Stimulated activated naive B cell treated with anti-CD40 and anti-IgM and Interleukin-4, amounts not matched to agents 10 μg/mL and 1 μg/mL and 100 μg/mL, for 72 hours (primary cell): Measurements from ENCODE around the gene GAPDHS.

ENCODE experiments used
- ATAC-seq, 2 donors: fragments of 150-1000 bp; cut with Tn5 transposase; replicated peaks; 2 replicates each; pipeline ENCODE4 v1.10.0; 2021; ENCODE audit warnings: moderate library complexity in 1 of 2
- DNase-seq: peaks from one replicate; pipeline ENCODE4 v3.0.0; 2021
- H3K27ac Mint-ChIP-seq: one replicate; pipeline ENCODE4 v1.8.0; 2022; ENCODE audit warnings: mild to moderate bottlenecking, mixed read lengths
- H3K27me3 Mint-ChIP-seq, 2 donors: one replicate each; pipeline ENCODE4 v1.8.0; 2022; ENCODE audit warnings: mixed read lengths in 2 of 2
- H3K36me3 Mint-ChIP-seq, 2 donors: one replicate each; pipeline ENCODE4 v1.8.0; 2022; ENCODE audit warnings: mixed read lengths in 2 of 2, mild to moderate bottlenecking in 1 of 2
- H3K4me1 Mint-ChIP-seq, 2 donors: one replicate each; pipeline ENCODE4 v1.8.0; 2022; ENCODE audit warnings: mixed read lengths in 2 of 2, mild to moderate bottlenecking in 1 of 2
- H3K4me3 Mint-ChIP-seq, 2 donors: one replicate each; pipeline ENCODE4 v1.8.0; 2022; ENCODE audit warnings: mild to moderate bottlenecking in 2 of 2, mixed read lengths in 2 of 2, moderate library complexity in 1 of 2
- H3K9me3 Mint-ChIP-seq, 2 donors: one replicate each; pipeline ENCODE4 v1.8.0; 2022; ENCODE audit warnings: mixed read lengths in 2 of 2, mild to moderate bottlenecking in 1 of 2

GAPDHS gene

DNA sequence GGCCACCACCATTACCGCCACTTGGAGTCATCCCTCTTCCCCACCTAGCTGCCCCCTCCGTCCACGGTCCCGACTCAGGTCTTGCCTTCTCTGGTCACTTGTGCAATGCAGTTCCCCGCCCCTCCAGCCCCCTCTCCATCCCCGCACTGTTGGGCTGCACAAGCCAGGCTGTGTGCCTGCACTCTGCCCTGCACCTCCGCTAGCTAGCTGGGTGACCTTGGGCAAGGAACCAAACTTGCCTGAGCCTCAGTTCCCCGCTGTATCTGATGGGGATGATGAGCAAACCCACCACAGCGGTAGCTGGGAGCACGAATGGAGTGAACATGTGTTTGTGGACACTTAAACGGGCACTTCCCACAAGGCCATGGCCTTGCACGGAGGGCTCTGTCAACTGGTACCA, 6.6 kb downstream of the GAPDHS start:
- no peaks in the 10 kb centered on the region for H3K9me3 Mint-ChIP-seq
- H3K27ac Mint-ChIP-seq = no peak overlapping the region
- H3K36me3 Mint-ChIP-seq = peaks cover 14 to 31% of the 10 kb centered on the region in 2 donors
- ATAC-seq (no peak), DNase-seq (no peak)
- peaks cover 2 to 3% of the 10 kb centered on the region in 2 donors for H3K27me3 Mint-ChIP-seq
- peaks cover 11 to 29% of the 10 kb centered on the region in 2 donors for H3K4me1 Mint-ChIP-seq
- H3K4me3 Mint-ChIP-seq = no peak overlapping the region

DNA sequence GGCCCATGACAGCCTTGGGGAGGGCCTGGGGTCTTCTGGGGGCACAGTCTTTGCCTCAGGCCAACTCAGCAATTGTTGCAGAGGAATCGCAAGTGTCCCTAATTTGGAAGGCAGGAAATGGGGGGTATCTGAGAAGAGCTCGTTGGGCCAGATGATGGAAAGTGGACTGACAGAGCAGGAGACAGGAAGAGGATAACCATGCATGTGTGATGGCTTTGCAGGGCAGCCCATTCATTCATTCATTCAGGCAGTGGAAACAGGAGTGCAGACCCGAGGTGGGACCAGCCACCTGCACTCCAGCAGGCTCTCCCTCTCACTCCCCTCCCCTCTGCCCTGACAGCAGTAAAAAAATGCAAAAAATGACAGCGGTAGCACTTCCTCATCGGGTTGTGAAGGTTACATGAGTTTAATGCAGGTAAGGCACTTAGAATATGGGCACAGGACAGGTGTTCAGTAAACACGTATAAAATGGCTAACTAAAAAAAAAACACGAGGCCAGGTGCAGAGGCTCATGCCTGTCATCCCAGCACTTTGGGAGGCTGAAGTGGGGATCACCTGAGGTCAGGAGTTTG, 7.2 kb downstream of the GAPDHS start:
- DNase-seq = no peak
- Mint-ChIP-seq H3K27me3 (no peaks in the 10 kb centered on the region), H3K27ac (no peak overlapping the region), H3K4me1 (peaks cover 12 to 29% of the 10 kb centered on the region in 2 donors), H3K36me3 (peaks cover 14 to 31% of the 10 kb centered on the region in 2 donors), H3K9me3 (no peaks in the 10 kb centered on the region), H3K4me3 (no peak overlapping the region)
- no peak for ATAC-seq

DNA sequence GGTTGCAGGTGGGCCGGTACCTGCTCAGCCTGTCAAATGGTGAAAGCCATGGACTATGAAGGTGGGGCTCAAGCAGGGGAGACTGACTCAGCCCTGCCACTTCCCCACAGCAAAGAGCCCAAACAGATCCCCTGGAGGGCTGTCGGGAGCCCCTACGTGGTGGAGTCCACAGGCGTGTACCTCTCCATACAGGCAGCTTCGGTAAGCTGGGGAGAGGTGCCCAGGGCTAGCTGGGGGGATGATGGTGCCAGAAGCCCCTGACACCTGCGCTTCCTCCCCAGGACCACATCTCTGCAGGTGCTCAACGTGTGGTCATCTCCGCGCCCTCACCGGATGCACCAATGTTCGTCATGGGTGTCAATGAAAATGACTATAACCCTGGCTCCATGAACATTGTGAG, 9.0 kb downstream of the GAPDHS start:
- Mint-ChIP-seq H3K36me3 (peaks cover 18 to 32% of the 10 kb centered on the region in 2 donors), H3K4me3 (no peak overlapping the region), H3K27ac (no peak overlapping the region), H3K4me1 (peaks cover 24 to 42% of the 10 kb centered on the region in 2 donors), H3K9me3 (no peaks in the 10 kb centered on the region), H3K27me3 (no peaks in the 10 kb centered on the region)
- DNase-seq (no peak), ATAC-seq (no peak)

DNA sequence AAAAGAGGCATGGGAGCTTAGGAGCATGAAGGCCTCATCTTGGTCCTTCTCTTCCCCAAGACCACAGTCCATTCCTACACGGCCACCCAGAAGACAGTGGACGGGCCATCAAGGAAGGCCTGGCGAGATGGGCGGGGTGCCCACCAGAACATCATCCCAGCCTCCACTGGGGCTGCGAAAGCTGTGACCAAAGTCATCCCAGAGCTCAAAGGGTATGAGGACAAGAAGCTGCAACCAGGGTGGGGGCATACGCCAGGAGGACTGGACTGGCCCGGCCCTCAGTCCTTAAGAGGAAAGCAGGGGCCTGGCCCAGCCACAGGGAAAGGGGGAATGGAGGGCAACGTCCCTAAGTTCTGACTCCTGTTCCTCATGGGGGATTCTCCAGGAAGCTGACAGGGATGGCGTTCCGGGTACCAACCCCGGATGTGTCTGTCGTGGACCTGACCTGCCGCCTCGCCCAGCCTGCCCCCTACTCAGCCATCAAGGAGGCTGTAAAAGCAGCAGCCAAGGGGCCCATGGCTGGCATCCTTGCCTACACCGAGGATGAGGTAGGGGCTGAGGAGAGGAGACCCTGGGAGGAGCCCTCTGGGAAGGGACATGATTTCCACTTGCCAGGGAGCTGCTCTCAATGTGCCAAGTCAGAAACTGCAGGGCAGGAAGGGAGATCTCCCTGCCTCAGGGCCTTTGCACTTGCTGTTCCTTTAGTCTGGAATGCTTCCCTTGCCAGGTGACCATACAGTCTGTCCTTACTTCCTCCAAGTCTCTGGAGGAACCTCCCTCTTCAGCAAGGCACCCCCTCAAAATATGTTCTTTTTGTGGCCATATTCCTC, 10.2 kb downstream of the GAPDHS start:
- H3K27ac Mint-ChIP-seq = no peak overlapping the region
- ATAC-seq = no peak

DNA sequence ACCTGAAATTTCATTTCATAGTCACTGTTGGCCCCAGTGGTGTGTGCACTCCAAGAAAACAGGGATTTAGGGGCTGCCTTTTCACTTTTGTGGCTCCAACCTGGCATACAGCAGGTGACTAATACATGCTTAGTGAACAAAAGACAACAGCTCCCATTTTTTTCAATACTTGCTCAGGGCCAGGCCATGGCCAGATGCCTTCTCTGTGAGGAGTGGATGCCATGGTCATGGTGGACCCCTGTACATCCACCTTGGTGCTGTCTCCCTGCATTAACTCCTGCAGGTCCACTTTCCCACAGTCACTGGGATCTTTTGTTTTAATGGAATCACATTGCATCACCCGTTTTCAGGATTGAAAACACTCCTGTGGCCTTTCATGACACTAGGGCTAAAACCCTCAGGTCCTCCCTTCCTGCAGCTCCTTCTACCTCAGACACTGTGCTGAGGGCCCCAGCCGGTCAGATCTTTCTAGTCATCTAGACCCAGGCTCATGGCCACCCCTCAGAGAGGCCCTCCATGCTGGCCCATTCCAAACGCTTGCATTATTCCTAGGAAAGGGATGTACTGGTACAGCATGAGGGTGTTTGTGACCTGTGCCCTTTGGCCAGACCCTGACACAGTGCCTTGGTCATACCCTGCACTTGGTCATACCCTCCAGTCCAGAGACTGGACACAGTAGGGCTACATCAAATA, 11.0 kb downstream of the GAPDHS start:
- H3K9me3 Mint-ChIP-seq = no peaks in the 10 kb centered on the region
- peaks cover 36 to 60% of the 10 kb centered on the region in 2 donors for H3K4me1 Mint-ChIP-seq
- peak overlapping the region; percentile 96 for H3K27ac Mint-ChIP-seq
- no peak for DNase-seq
- H3K27me3 Mint-ChIP-seq = no peaks in the 10 kb centered on the region
- ATAC-seq = no peak
- H3K4me3 Mint-ChIP-seq = peak overlapping the region; percentile 93 to 100
- H3K36me3 Mint-ChIP-seq = peaks cover 28 to 43% of the 10 kb centered on the region in 2 donors

More for the DNA sequence above, 10.2 kb downstream of the GAPDHS start:
- DNase-seq = no peak
- peaks cover 22 to 37% of the 10 kb centered on the region in 2 donors for H3K36me3 Mint-ChIP-seq
- no peaks in the 10 kb centered on the region for H3K27me3 Mint-ChIP-seq
- H3K9me3 Mint-ChIP-seq = no peaks in the 10 kb centered on the region
- no peak overlapping the region for H3K4me3 Mint-ChIP-seq
- H3K4me1 Mint-ChIP-seq = peaks cover 28 to 52% of the 10 kb centered on the region in 2 donors

DNA sequence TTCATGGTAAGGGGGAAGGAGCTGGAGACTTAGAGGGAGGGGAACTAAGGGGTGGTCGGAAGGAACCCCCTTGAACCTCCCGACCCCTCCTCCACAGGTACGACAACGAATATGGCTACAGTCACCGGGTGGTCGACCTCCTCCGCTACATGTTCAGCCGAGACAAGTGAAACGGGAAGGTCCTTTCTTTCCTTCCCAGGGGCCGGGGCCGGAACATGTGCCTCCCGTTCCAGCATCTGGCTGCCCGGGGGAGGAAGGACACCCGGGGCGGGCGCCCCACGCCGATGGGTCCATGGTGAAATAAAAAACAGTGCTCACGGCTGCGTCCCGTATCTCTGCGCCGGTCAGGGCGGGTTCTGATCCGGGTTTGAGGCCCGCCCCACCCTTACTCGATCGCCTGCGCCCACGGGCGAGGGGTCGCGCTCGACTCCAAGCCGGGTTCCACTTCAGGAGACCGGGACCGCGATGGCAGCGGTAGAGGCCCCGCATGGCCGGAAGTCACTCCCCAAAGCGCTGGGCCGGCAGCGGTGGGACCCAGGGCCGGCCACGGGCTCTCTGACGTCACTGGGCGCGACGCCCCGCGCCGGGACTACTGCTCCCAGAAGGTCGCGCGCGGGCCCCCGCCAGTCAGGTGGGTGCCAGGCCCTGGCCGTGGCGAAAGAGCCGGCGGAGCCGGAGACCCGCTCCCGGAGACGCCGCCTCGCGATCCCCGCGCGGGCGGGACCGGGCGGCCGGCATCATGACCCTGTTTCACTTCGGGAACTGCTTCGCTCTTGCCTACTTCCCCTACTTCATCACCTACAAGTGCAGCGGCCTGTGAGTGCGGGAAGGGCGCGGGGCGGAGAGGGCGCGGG, 12.0 kb downstream of the GAPDHS start, which contains the start of gene TMEM147:
TSS of gene TMEM147 (plus strand) at position 626 of the 854 bp plus-strand sequence. CDS start at position 740, 114 bp downstream.
- Mint-ChIP-seq H3K9me3 (no peaks in the 10 kb centered on the region), H3K27me3 (no peaks in the 10 kb centered on the region), H3K4me3 (peak within 1 kb of the TSS; percentile 93 to 100), H3K4me1 (peaks cover 38 to 63% of the 10 kb centered on the region in 2 donors), H3K27ac (peak within 1 kb of the TSS; percentile 98), H3K36me3 (peaks cover 30 to 47% of the 10 kb centered on the region in 2 donors)
- ATAC-seq = peak; percentile 89 to 93
- DNase-seq = peak; percentile 84

DNA sequence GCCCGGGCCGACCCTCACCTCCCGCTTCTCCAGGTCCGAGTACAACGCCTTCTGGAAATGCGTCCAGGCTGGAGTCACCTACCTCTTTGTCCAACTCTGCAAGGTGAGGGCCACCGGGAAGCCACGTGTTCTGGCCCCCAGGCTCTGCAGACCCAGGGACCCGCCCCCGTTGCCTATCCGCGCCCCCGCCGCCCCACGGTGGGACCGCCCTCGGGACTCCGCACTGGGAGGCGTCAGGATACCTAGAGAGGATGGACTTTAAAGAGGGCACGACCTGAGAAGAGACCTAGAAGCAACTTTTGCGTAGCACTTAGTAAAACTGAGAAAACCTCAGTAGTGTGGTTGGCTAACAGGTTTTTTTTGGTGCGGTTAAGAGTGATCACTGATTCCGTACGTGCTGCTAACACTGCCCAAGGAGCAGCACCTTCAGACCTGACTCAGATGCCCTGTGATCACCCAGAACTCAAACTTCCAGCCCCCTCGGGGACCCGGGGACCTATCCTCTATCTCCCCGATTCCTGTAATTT, 12.7 kb downstream of the GAPDHS start:
- Mint-ChIP-seq H3K27ac (peak overlapping the region; percentile 98), H3K36me3 (peaks cover 34 to 48% of the 10 kb centered on the region in 2 donors), H3K9me3 (no peaks in the 10 kb centered on the region), H3K4me3 (peak overlapping the region; percentile 93 to 100), H3K4me1 (peaks cover 38 to 56% of the 10 kb centered on the region in 2 donors), H3K27me3 (no peaks in the 10 kb centered on the region)
- peak; percentile 75 for DNase-seq
- ATAC-seq = peak; percentile 72 to 76

DNA sequence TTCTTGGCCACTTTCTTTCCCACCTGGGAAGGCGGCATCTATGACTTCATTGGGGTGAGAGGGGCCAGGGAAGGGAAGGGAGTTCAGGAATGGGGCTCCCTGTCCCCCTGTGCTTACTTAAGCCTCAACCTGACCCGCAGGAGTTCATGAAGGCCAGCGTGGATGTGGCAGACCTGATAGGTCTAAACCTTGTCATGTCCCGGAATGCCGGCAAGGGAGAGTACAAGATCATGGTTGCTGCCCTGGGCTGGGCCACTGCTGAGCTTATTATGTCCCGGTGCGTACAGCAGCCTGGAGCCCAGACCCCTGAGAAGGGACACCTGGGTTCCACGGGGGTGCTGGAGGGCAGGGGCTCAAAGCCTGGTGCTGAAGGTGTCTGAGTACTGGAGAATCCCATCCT, 13.3 kb downstream of the GAPDHS start:
- peaks cover 40 to 47% of the 10 kb centered on the region in 2 donors for H3K36me3 Mint-ChIP-seq
- DNase-seq = no peak
- H3K27ac Mint-ChIP-seq = peak overlapping the region; percentile 98
- peak overlapping the region; percentile 93 to 100 for H3K4me3 Mint-ChIP-seq
- ATAC-seq = no peak
- H3K9me3 Mint-ChIP-seq = no peaks in the 10 kb centered on the region
- no peaks in the 10 kb centered on the region for H3K27me3 Mint-ChIP-seq
- H3K4me1 Mint-ChIP-seq = peaks cover 38 to 52% of the 10 kb centered on the region in 2 donors

DNA sequence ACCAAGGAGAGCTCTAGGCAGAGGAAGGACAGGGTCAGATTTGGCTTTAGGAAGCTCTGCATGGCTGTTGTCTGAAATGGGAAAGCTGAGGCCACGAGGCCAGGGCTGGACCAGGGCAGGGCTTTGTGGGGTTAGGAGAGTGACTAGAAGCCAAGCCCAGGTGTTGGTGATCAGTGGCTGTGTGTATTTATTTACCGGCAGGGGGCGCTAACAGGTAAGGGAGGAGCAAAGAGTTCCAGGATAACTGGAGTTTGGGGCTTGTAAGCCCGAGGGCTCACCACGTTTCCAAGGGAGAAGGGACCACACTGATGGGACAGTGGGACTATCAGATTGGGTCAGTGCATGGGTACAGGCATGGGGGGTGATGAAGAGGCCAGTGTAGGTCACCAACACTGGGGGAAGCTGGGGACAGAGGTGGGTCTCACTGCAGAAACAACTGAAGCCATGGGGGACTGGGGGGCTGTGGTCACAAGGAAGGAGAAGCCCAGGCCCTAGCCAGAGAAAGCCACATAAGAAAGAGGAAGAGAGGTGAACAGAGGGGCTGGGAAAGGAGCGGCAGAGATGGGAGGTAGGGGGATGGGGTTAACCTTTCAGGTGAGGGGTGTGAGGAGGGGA, 16.0 kb downstream of the GAPDHS start:
- peak overlapping the region; percentile 20 for H3K27ac Mint-ChIP-seq
- H3K4me1 Mint-ChIP-seq = peaks cover 32 to 41% of the 10 kb centered on the region in 2 donors
- H3K27me3 Mint-ChIP-seq = no peaks in the 10 kb centered on the region
- H3K9me3 Mint-ChIP-seq = no peaks in the 10 kb centered on the region
- no peak for DNase-seq
- no peak for ATAC-seq
- no peak overlapping the region for H3K4me3 Mint-ChIP-seq
- peaks cover 36 to 37% of the 10 kb centered on the region in 2 donors for H3K36me3 Mint-ChIP-seq

DNA sequence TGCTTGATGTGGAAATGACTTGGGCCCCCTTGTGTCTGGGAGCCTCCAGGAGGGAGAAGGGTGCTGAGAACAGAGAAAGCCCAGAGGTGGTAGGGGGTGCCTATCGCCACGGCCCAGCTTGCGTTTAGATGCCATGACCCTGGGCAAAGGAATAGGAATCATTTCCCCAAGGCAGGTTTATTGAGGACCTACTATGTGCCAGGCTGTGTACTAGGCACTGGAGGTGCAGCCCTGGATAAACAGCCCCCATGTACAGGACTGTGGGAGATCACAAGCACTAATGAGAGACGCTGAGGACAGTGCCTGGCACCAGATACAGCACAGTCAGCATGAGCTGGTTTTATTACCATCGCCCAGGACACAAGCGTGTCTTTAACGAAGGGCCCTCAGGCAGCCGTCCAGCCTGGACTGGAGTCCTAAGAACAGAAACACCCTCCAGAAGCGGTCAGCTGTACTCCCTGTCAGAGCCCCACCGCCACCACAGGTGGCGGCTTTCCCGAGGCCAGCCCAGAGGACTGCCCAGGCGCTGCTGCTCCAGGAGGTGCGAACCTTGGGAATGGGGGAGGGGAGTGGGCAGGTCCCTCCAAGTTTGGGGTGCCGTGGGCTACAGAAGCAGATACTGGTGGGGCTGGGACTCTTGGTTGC, 16.7 kb downstream of the GAPDHS start:
- no peak for DNase-seq
- Mint-ChIP-seq H3K27ac (no peak overlapping the region), H3K4me3 (no peak overlapping the region), H3K4me1 (peaks cover 26 to 37% of the 10 kb centered on the region in 2 donors), H3K36me3 (peaks cover 36 to 37% of the 10 kb centered on the region in 2 donors), H3K9me3 (no peaks in the 10 kb centered on the region), H3K27me3 (no peaks in the 10 kb centered on the region)
- ATAC-seq = no peak

DNA sequence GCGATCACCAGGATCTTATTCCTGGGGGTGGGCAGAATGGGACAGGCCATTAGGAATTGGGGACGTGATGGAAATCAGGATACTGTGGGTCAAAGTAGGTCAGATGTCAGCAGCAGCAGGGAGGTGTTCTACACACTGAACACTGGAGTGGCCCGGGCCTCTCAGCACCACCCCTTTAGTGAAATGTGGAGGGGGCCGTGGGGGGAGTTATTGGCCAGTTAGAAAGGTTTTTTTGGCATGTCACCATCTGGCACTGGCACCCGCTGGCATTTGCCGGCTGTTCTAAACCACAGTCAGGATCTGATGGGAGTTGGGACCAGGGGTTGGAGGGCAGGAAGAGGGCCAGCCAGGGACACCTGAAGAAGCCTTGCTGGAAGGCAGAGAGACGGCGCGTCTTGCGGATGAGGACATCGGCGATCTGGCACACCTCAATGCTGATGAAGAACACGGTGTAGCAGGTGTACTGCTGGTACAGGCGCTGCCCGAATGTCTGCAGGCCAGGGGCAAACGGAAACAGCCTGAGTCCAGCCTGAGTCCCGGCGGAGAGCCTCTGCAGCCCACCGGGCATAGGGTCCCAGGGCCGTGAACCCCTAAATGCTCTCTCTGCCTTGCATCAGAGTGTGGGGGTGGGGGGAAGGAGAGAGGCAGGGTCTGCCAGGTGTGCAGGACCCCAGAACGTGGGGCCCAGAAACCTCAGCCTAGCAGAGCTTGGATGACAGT, 18.0 kb downstream of the GAPDHS start:
- Mint-ChIP-seq H3K27ac (no peak overlapping the region), H3K4me1 (peaks cover 24 to 33% of the 10 kb centered on the region in 2 donors), H3K27me3 (peaks cover 5 to 6% of the 10 kb centered on the region in 2 donors), H3K36me3 (peaks cover 33 to 37% of the 10 kb centered on the region in 2 donors), H3K9me3 (peaks cover 0 to 3% of the 10 kb centered on the region in 2 donors), H3K4me3 (no peak overlapping the region)
- DNase-seq (no peak), ATAC-seq (no peak)
